ENCODE results near the gene RGP1. TPM values are rescaled to one million over a fixed set of nuclear protein-coding genes. Genes with fewer than 3 reads are reported as not detected.

The RGP1 gene
- total RNA-seq, 1 experiment from 2014 or later, result 27.1 TPM

DNA sequence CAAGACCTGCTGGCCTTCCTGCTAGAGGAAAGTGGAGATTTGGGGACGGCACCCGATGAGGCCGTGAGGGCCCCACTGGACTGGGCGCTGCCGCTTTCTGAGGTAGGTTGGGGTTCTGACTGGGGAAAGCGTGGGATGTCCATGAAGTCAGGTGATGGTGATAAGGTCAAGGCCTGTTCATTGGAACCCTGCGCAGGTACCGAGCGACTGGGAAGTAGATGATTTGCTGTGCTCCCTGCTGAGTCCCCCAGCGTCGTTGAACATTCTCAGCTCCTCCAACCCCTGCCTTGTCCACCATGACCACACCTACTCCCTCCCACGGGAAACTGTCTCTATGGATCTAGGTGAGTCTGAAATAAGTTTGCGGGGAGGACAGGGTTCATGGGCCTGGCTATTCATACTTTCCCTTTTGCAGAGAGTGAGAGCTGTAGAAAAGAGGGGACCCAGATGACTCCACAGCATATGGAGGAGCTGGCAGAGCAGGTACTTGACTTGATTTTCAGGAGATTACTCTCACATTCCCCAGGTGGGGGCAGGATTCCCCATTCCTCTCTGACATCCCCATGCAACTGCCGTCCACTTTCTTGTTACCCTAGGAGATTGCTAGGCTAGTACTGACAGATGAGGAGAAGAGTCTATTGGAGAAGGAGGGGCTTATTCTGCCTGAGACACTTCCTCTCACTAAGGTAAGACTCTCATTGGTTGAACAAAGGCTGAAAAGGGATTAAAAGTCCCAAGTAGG, 16.1 kb upstream of the RGP1 start:
- Mint-ChIP-seq H3K4me1 (ENCODE audit: low read depth, unreplicated experiment) (no peaks in the 10 kb centered on the region), H3K36me3 (ENCODE audit: insufficient read depth, unreplicated experiment) (peaks cover 55% of the 10 kb centered on the region), H3K27ac (ENCODE audit: unreplicated experiment) (no peak overlapping the region), H3K27me3 (ENCODE audit: insufficient read depth, unreplicated experiment) (no peaks in the 10 kb centered on the region), H3K9me3 (ENCODE audit: unreplicated experiment) (no peaks in the 10 kb centered on the region), H3K4me3 (ENCODE audit: unreplicated experiment) (no peak overlapping the region)
- Histone ChIP-seq H3K36me3 (ENCODE audit: control insufficient read depth, insufficient read depth, low read length) (peaks cover 1% of the 10 kb centered on the region), H3K4me1 (peaks cover 34% of the 10 kb centered on the region), H3K27me3 (replicated peaks; ENCODE audit: control insufficient read depth, insufficient read depth, low read length) (no peaks in the 10 kb centered on the region), H3K4me3 (ENCODE audit: low read depth, low read length) (peak overlapping the region; percentile 83), H3K9me3 (no peaks in the 10 kb centered on the region)
- TF ChIP-seq, protein P1, sequence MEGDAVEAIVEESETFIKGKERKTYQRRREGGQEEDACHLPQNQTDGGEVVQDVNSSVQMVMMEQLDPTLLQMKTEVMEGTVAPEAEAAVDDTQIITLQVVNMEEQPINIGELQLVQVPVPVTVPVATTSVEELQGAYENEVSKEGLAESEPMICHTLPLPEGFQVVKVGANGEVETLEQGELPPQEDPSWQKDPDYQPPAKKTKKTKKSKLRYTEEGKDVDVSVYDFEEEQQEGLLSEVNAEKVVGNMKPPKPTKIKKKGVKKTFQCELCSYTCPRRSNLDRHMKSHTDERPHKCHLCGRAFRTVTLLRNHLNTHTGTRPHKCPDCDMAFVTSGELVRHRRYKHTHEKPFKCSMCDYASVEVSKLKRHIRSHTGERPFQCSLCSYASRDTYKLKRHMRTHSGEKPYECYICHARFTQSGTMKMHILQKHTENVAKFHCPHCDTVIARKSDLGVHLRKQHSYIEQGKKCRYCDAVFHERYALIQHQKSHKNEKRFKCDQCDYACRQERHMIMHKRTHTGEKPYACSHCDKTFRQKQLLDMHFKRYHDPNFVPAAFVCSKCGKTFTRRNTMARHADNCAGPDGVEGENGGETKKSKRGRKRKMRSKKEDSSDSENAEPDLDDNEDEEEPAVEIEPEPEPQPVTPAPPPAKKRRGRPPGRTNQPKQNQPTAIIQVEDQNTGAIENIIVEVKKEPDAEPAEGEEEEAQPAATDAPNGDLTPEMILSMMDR (IDR thresholded peaks at IDR 0.05; ENCODE audit: insufficient read depth in 1 of 2, low read depth in 1 of 2, low read length in 1 of 2, severe bottlenecking in 1 of 2, unreplicated experiment in 1 of 2), result peak in 1 of 2 experiments; percentile 24
- ChIA-PET CTCF (interaction anchor here (0.7 to 2.8 kb wide), 11 partner anchors 14 to 259 kb away, joined by 3 to 19 read pairs (median 6); partner anchors contain the start of genes ARHGEF39, CCDC107, GBA2 and RGP1), POLR2A (interaction anchor here (0.6 to 3.1 kb wide), 9 partner anchors 8 to 785 kb away, joined by 5 to 41 read pairs (median 6); partner anchors contain the start of genes ARHGEF39, CCDC107, GBA2 and RGP1)
- TSS peak; percentile 51 for BruUV-seq (replicated peaks)
- peak; percentile 75 to 81 for DNase-seq
- intact Hi-C loops (cut with micrococcal nuclease; ENCODE audit: unreplicated experiment), result loop anchor here (1.0 to 10.0 kb wide), 9 partner anchors 16 to 618 kb away; partner anchors contain the start of genes ATOSB, GBA2, HINT2 and RGP1

DNA sequence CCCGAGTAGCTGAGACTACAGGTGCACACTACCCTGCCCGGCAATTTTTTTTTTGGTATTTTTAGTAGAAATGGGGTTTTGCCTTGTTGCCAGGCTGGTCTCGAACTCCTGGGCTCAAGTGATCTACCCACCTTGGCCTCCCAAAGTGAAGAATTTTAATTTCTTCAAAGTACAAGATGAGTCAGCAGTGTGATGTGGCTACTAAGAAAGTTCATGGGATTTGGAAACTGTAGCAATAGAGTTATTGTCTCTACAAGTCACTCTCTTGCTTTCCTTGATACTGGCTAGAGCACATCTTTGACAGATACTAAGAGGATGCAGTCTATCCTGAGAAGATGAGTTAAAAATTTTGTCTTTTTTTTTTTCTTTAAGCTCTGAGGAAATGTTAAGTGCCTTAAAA, 15.0 kb upstream of the RGP1 start:
- BruUV-seq (replicated peaks), result no TSS peak
- peaks cover 27% of the 10 kb centered on the region for H3K4me1 ChIP-seq
- Mint-ChIP-seq H3K4me1 (ENCODE audit: low read depth, unreplicated experiment) (no peaks in the 10 kb centered on the region), H3K4me3 (ENCODE audit: unreplicated experiment) (no peak overlapping the region), H3K36me3 (ENCODE audit: insufficient read depth, unreplicated experiment) (peaks cover 66% of the 10 kb centered on the region), H3K9me3 (ENCODE audit: unreplicated experiment) (no peaks in the 10 kb centered on the region), H3K27me3 (ENCODE audit: insufficient read depth, unreplicated experiment) (no peaks in the 10 kb centered on the region), H3K27ac (ENCODE audit: unreplicated experiment) (no peak overlapping the region)
- no peaks in the 10 kb centered on the region for H3K27me3 ChIP-seq (replicated peaks; ENCODE audit: control insufficient read depth, insufficient read depth, low read length)
- intact Hi-C loops (cut with micrococcal nuclease; ENCODE audit: unreplicated experiment), result loop anchor here (10.0 kb wide), 2 partner anchors 249 to 619 kb away; partner anchors contain the start of gene ATOSB
- no peak for DNase-seq
- peaks cover 1% of the 10 kb centered on the region for H3K36me3 ChIP-seq (ENCODE audit: control insufficient read depth, insufficient read depth, low read length)
- no peaks in the 10 kb centered on the region for H3K9me3 ChIP-seq
- TF ChIP-seq, protein P1 (IDR thresholded peaks at IDR 0.05; ENCODE audit: insufficient read depth in 1 of 2, low read depth in 1 of 2, low read length in 1 of 2, severe bottlenecking in 1 of 2, unreplicated experiment in 1 of 2), result no peak
- ChIA-PET POLR2A (interaction anchor here (0.6 kb wide), 1 partner anchor 16 kb away, joined by 3 read pairs; no protein-coding TSS in a partner anchor), CTCF (no interaction called here)
- H3K4me3 ChIP-seq (ENCODE audit: low read depth, low read length), result no peak overlapping the region

DNA sequence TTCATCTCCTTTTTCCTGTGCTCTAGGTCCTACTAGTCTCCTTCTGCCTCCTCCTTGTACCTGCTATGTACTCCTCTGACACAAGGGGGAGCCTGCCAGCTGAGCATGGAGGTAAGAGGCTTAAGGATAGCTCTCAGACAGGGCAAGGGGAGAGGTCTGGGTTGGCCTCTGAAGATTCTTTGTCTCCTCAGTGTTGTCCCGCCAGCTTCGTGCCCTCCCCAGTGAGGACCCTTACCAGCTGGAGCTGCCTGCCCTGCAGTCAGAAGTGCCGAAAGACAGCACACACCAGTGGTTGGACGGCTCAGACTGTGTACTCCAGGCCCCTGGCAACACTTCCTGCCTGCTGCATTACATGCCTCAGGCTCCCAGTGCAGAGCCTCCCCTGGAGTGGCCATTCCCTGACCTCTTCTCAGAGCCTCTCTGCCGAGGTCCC, 12.9 kb upstream of the RGP1 start:
- no TSS peak for BruUV-seq (replicated peaks)
- H3K27me3 ChIP-seq (replicated peaks; ENCODE audit: control insufficient read depth, insufficient read depth, low read length), result no peaks in the 10 kb centered on the region
- H3K9me3 Mint-ChIP-seq (ENCODE audit: unreplicated experiment), result no peaks in the 10 kb centered on the region
- peaks cover 85% of the 10 kb centered on the region for H3K36me3 Mint-ChIP-seq (ENCODE audit: insufficient read depth, unreplicated experiment)
- H3K4me1 Mint-ChIP-seq (ENCODE audit: low read depth, unreplicated experiment), result no peaks in the 10 kb centered on the region
- H3K4me3 ChIP-seq (ENCODE audit: low read depth, low read length), result no peak overlapping the region
- H3K36me3 ChIP-seq (ENCODE audit: control insufficient read depth, insufficient read depth, low read length), result no peaks in the 10 kb centered on the region; the same call in 1 of the 2 replicates
- H3K4me3 Mint-ChIP-seq (ENCODE audit: unreplicated experiment), result no peak overlapping the region
- ChIA-PET CTCF (interaction anchor here (0.9 to 1.6 kb wide), 10 partner anchors 9 to 90 kb away, joined by 3 to 21 read pairs (median 4); partner anchors contain the start of genes GBA2, HINT2, MSMP and RGP1), POLR2A (interaction anchor here (0.5 to 1.2 kb wide), 3 partner anchors 9 to 78 kb away, joined by 3 to 16 read pairs (median 11); partner anchors contain the start of genes CCDC107, GBA2, RGP1 and RMRP)
- TF ChIP-seq, protein P1 (IDR thresholded peaks at IDR 0.05; ENCODE audit: insufficient read depth in 1 of 2, low read depth in 1 of 2, low read length in 1 of 2, severe bottlenecking in 1 of 2, unreplicated experiment in 1 of 2), result peak; percentile 79 to 94
- peaks cover 6% of the 10 kb centered on the region; the same call in 1 of the 2 replicates for H3K4me1 ChIP-seq
- DNase-seq, result peak; percentile 85 to 88
- no peak overlapping the region for H3K27ac Mint-ChIP-seq (ENCODE audit: unreplicated experiment)
- no peaks in the 10 kb centered on the region for H3K27me3 Mint-ChIP-seq (ENCODE audit: insufficient read depth, unreplicated experiment)
- intact Hi-C loops (cut with micrococcal nuclease; ENCODE audit: unreplicated experiment), result loop anchor here (1.0 to 10.0 kb wide), 5 partner anchors 10 to 621 kb away; partner anchors contain the start of gene ATOSB
- H3K9me3 ChIP-seq, result no peaks in the 10 kb centered on the region

All from Caco-2 (cell line).